Activated CD4-positive, CD25-positive, alpha-beta regulatory T cell treated with anti-CD3 and anti-CD28 coated beads, Interleukin-2, amount 50 U/mL, for 72 hours (primary cell): ENCODE data around the gene FAM168A.
"Not testable (repeated sequence)": the region's sequence is repeated elsewhere in the genome, so short reads cannot be mapped to it uniquely, and the experiment has no call there.

Source experiments
- DNase-seq: peaks from one replicate; pipeline ENCODE4 v3.0.0; 2021

Gene FAM168A

GRCh38 chr11:73465023-73465675, 132.8 kb downstream of the FAM168A start:
- no peak for DNase-seq

DNA sequence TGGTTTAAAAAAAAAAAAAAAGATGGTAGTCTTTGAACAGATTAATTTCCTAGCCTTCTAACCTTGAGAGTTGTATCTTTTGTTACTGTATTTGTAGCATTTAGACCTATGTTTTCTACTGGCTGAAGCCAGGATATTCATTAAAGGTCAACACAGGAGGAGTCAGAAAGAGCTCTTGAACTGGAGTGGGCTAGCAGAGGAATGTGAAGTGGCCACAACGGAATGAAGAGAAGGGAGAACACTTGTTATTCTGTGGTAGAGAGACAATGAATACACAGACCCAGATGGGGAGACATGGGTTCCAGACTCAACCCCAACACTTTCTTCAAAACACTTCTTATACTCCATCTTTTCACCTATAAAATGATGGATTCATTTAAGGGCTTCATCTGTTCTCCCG, 133.6 kb downstream of the FAM168A start:
- DNase-seq: no peak

- DNase-seq: no peak
These were observed 134.6 kb downstream of the FAM168A start for GRCh38 chr11:73463359-73463758.

DNA sequence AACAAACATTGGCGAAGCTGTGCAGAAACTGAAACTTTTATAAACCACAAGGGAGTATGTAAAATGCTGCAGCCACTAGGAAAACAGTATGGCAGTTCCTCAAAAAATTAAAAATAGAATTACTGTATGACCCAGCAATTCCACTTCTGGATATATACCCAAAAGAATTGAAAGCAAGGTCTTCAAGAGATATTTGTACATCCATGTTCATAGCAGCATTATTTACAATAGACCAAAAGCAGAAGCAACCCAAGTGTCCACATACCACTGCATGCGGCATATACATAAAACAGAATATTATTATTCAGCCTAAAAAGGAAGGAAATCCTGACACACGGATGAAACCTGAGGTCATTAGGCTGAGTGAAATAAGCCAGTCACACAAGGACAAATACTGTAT, 135.9 kb downstream of the FAM168A start:
- DNase-seq: no peak

DNA sequence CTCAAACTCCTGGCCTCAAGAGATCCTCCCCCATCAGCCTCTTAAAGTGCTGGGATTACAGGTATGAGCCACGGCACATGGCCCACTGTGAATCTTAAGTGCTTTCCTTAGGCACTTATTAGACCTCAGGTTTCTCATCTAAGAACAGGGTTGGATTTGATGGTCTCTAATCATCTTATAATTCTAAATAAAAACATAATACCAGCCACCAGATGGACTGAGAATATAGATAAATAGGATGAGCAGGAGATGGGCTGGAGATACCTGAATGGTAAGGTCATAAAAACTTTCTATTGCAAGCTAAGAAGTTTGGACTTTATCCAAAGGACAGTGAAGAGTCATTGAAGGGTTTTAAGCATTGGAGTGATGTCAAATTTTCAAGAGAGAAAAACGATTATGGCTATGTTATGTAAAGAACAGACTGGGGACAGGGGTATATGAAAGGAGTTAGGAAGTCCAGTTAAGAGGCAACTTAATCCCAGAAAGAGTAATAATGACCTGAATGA, 136.5 kb downstream of the FAM168A start:
- no peak for DNase-seq

GRCh38 chr11:73458201-73458600, 139.7 kb downstream of the FAM168A start:
- no peak for DNase-seq

- DNase-seq: no peak
These were observed 142.9 kb downstream of the FAM168A start for GRCh38 chr11:73454987-73455386.

DNA sequence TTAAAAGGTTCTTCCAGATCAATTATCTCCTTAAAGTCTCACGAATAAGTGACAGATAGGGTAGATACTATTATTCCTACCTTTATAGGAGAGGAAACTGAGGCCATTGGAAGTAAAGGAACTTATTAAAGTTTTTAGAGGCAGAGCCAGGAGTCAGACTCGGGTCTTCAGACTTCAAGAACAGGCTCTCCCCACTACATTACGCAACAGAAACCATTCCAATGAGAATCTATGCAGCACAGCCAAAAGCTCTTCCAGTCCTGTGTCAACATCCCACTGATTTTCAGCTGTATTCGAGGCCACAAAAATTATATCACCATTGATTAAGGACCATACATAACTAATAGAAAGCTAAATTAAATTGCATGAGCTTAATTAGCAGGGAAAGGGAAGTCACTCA, 144.3 kb downstream of the FAM168A start:
- no peak for DNase-seq

- no peak for DNase-seq
These were observed 145.2 kb downstream of the FAM168A start for GRCh38 chr11:73452726-73453125.

DNA sequence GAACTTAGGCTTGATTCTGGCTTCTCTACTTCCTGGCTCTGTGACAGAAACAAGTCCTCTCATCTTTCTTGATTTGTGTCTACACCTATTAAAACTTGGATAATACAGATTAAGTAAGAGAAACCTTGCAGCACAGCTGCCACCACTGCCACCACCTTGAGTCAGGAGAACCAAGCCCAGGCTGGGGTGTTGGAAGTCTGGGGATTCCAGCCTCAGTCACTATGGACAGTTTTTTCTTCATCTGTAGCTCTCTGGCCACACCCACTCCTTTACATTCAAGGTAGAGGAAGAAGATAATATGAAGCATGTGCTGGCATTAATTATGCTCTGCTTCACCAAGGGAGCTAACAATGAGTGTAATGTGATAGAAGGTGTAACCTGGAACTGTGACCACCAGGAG, 146.0 kb downstream of the FAM168A start:
- no peak for DNase-seq

- DNase-seq: no peak
These were observed 151.1 kb downstream of the FAM168A start for GRCh38 chr11:73446766-73447165.

GRCh38 chr11:73445980-73446379, 151.9 kb downstream of the FAM168A start:
- no peak for DNase-seq

DNA sequence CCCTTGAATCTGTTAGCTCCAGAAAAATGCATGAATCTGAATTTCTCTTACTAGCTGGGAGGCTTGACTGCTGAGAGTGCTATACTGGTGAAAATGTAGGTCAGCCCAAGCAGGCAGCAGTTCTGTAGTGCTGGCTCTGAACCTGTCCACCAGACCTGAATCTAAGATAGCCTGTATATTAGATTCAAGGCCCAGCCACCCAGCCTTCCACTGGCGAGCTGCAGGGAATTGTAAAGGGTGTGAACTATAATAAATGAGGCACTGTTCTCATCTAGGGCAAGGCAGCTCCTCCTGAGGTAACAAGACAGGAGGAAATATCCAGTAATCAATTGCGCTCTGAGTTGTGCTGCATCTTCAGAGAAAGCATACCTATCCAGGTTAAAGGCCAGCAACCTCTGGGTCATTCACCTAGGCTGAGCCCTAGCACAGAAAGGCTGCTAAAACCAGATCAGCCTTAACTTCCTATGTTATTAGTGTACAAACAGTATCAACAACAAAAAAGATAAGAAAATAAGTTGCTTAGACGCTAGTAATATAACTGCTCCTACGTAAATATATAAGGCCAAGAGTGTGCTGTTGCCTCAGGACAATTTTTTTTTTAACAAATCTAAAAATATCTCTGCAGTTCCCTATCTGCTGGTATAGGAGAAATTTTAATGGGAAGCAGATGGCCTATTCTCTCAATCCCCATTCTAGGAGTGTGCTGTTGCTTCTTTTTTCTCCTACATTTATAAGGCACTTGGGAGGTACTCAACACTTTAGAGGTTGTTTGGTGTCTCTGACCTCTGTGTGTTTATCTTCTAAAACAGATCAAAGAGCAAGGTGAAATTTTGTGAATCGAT, 158.7 kb downstream of the FAM168A start:
- DNase-seq: no peak

- not testable (repeated sequence) for DNase-seq
These were observed 161.1 kb downstream of the FAM168A start for GRCh38 chr11:73436859-73437258.

- no peak for DNase-seq
These were observed 166.5 kb downstream of the FAM168A start for GRCh38 chr11:73431396-73431795.

DNA sequence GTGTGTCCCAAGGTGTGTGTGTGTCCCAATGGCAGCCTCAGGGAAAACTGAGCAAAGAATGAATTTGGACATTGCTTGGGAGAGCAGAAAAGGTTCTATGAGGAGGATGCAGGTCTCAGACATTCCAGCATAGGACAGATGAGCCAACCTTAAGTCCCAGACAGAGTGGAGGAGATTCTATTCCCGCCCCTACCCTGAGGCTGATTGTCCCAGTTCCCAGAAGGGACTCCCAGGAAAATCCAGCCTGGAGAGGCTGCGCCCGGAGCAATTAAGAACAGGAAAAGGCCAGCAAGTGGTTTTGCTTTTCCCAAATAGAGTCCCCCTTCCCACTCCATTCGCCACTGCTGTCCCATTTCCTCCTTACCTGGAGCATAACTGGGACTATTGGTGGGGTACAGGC, 167.6 kb downstream of the FAM168A start:
- no peak for DNase-seq

DNA sequence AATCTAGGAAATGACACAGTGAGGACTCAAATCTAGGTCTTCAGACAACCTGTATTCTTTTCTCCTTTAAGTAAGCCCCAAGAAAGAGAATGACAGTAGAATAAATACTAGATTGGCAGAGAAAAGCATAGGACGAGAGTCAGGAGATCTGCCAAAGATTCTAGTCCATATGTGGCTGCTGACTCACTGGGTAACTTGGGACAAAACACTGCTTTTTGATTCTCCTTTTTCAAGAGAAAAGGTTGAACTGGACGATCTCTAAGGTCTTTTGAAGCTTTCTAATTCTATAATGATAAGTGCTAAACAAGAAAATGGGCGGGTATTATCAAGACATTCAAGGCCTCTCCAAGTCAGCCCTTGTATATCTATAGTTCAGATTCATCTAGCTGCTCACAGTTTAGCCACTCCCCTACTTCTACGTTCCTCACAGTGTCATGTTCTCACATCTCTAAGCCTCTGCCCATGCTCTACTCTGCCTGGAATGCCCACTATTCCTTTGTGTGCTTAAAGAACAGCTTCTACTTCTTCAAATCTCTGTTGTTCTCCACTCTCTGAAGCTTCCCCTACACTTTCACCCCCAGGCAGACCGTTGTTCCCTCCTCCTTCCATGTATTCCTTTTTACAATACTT, 168.7 kb downstream of the FAM168A start:
- DNase-seq: no peak

DNA sequence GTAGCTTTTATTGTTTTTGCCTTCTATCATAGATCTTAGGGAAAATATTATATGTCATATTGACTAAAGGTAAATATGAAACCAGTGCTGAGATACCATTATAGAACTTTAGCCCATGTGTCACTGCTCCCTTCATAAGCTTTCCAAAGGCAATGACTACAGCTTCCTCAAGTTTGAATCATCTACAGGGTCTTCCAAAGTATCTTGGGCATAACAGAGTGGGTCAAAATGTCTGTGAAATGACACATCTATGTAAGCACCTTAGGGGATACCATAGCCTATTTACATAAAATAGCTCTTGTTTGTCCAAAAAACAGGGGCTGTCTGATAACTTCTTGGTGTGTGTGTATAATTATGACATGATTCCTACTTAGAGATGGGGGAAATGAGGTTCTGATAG, 169.2 kb downstream of the FAM168A start:
- no peak for DNase-seq

DNA sequence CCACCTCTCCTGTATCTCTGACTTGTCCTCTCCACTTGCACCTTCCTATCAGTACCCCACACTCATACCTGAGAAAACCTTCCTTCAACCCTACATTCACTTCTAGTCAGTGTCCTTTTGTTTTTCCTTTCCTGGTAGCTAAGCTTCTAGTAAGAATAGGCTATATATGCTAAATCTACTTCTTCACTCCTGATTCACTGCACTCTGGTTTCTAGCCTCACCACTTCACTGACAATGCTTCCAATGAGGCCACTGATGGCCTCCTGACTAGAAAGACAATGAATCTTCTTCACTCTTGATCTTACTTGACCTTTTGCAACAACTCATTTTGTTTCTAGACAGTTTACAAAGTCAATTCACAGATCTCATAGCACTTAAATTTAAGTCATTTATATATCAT, 169.7 kb downstream of the FAM168A start:
- no peak for DNase-seq

DNA sequence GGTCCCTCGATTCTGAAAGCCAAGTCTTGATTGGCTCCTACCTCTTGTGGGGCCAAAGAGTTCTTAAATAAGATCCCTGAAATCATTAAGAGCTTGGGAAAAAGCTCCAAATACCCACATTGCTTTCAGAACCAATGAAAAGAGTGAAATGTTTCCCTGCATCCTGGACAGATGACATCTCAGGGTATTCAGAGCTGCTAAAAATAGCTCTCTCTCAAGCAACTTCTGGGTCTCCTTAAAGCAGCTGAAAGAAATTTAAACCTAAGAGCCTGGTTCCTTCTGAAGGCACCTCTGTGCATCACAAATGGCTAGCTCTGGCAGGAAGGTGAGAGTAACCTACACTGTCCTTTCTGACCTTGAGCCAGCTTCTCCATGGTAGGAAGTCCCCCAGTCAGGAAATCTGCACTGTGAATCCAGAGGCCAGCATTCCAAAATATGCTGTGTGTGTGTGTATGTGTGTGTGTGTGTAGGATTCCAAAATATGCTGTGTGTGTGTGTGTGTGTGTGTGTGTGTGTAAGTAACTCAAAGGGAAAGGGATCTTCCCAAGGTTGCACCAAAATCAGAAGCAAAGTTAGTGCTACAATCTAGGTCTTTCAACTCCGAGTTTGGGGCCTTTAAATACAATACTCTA, 171.6 kb downstream of the FAM168A start:
- DNase-seq: no peak

- DNase-seq: no peak
These were observed 172.8 kb downstream of the FAM168A start for GRCh38 chr11:73425108-73425507.

DNA sequence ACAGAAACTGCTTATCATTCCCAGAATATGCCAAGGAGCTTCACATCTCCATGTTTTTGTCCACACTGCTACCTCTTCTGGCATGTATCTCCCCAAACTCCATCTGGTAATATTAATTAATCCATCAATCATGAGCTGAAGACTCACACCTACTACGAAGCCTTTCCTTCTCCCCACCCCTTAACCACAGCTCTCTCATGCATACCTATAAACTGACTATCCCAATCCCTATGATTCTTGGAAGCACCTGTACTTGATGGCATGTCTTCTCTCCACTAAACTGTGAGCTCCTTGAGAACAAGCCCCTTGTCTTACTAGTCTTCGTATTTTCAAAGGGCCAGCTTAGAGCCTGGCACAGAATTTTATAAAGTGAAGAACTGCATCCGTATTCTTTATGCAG, 174.4 kb downstream of the FAM168A start:
- no peak for DNase-seq

DNA sequence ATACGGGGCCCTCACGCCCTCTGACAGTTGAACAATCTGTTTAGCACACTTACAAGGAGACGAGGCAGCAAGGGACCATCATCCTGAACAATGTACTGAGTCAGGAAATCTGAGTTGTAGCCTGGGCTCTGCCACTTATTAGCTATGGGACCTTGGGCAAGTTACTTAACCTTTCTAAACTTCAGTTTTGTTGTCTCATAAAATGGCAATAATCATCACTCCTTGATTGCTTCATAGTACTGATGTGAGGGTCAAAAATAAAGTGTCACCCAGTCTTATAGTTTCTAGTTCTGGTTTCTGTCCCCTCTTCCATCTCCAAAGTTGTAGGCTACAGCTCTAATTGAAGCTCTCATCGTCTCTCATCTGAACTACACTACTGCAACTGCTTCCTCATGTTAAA, 175.0 kb downstream of the FAM168A start:
- DNase-seq: no peak
